ENCODE measurements around the gene AKT2. TPM values are rescaled to one million over a fixed set of nuclear protein-coding genes. Genes with fewer than 3 reads are reported as not detected.
"Not testable (repeated sequence)": the region's sequence is repeated elsewhere in the genome, so short reads cannot be mapped to it uniquely, and the experiment has no call there.

AKT2 gene
- total RNA-seq, 1 experiment from 2014 or later = 146 TPM

DNA sequence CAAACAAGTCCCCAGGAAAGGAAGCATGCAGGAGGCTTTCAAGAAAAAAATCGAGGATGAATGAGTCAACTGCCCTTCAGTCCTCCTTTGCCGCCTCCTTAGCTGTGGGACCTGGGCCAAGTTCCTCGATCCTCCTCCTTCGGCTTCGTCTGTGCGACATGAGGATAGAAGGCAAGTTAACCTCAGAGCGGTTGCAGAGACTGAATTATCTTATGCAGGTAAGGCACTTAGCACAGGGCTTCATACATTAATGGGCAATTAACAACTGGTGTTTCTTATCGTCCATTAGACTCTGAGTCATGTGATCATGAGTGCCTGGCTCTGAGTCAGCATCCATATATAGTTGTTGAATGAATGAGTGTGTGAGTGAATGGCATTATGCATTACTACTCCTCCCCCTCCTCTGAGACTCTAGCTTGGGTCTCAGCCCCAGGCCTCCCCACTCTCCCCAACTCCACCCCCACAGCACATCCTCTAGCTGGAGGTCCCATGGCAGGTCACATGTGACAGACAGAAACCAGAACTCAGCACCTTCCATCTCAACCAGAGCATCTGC lies 65.3 kb downstream of the AKT2 start:
- no peaks in the 10 kb centered on the region for H3K36me3 ChIP-seq (ENCODE audit: insufficient read depth, low read length, poor library complexity, severe bottlenecking)
- no peak overlapping the region for H3K4me3 ChIP-seq (ENCODE audit: low read depth, low read length, poor library complexity, severe bottlenecking)
- no peak overlapping the region for H3K27ac ChIP-seq (ENCODE audit: low read depth, low read length, poor library complexity, severe bottlenecking)
- no peaks in the 10 kb centered on the region for H3K4me1 ChIP-seq (ENCODE audit: insufficient read depth, low read length, poor library complexity, severe bottlenecking)
- ChIA-PET CTCF (no interaction called here), POLR2A (ENCODE audit: low non-redundant PET) (no interaction called here)
- no peaks in the 10 kb centered on the region for H3K9me3 ChIP-seq (ENCODE audit: low read depth, low read length, poor library complexity, severe bottlenecking)
- peak; percentile 61 for DNase-seq (ENCODE audit: low spot score)
- BruUV-seq (replicated peaks) = no TSS peak
- intact Hi-C loops (cut with micrococcal nuclease; ENCODE audit: unreplicated experiment) = loop anchor here (5.0 kb wide), 1 partner anchor 72 kb away; no protein-coding TSS in a partner anchor
- H3K27me3 ChIP-seq (replicated peaks; ENCODE audit: insufficient read depth, low read depth, low read length, poor library complexity) = peaks cover 31% of the 10 kb centered on the region
- TF ChIP-seq EZH2 (IDR thresholded peaks at IDR 0.05; ENCODE audit: borderline replicate concordance, low read depth, low read length, poor library complexity, severe bottlenecking) (no peak), CTCF (conservative IDR thresholded peaks at IDR 0.05; ENCODE audit: low read depth, low read length) (no peak)

- intact Hi-C loops (cut with micrococcal nuclease; ENCODE audit: unreplicated experiment) = loop anchor here (5.0 kb wide), 1 partner anchor 72 kb away; no protein-coding TSS in a partner anchor
- H3K4me3 ChIP-seq (ENCODE audit: low read depth, low read length, poor library complexity, severe bottlenecking); POLR2A ChIA-PET (ENCODE audit: low non-redundant PET); H3K36me3 ChIP-seq (ENCODE audit: insufficient read depth, low read length, poor library complexity, severe bottlenecking); DNase-seq (ENCODE audit: low spot score); BruUV-seq (replicated peaks); H3K9me3 ChIP-seq (ENCODE audit: low read depth, low read length, poor library complexity, severe bottlenecking); H3K4me1 ChIP-seq (ENCODE audit: insufficient read depth, low read length, poor library complexity, severe bottlenecking); CTCF ChIA-PET; H3K27ac ChIP-seq (ENCODE audit: low read depth, low read length, poor library complexity, severe bottlenecking): not testable (repeated sequence)
- H3K27me3 ChIP-seq (replicated peaks; ENCODE audit: insufficient read depth, low read depth, low read length, poor library complexity) = peaks cover 31% of the 10 kb centered on the region
Measured at GRCh38 chr19:40219029-40219428, 66.1 kb downstream of the AKT2 start.

DNA sequence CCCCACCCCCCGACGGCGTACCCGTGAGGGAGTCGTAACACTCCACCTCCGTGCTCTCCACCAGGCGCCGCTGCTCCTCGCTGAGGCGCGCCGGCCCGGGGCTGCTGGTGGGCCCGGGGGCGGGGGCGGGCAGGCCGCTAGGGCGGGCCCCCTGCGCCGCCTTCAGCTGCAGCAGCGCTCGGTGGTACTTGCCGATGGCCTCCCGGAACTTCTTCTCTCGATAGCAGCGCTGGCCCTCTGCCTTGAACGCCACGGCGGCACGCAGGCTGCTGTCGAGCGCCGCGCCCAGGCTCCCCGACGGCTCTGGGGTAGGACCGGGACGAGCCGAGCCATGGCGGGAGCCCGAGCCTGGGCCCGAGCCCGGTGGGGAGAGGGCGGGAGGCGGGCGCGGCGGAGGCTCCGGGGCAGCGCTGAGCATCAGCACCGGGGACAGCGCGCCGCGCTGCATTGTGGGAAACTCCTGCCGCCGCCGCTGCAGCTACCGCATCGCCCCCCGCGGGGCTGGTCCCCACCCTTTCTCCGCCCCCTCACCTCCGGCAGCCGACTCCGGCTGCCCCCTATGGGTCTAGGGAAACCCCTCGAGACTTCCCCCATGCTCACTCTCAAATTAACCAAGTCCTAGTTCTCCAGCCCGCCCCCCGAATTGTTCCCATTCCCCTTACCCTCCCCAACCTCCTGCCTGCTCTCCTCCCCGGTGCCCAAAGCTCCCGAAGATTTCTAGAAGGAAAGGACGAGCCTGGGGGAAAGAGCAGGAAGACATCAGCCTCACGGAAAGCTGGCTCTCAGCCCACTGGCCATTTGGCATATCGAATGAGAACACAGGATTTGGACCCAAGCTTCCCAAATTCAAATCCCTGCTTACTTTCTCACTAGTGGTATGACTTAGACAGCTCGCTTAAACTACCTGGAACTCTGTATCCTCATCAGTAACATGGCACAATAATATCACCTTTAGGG lies 66.9 kb downstream of the AKT2 start, which contains the start of gene TTC9B:
Gene TTC9B (minus strand): TSS at position 451 of the 957 bp plus-strand sequence. CDS start 3 bp downstream, at position 448.
- peak; percentile 42 for DNase-seq (ENCODE audit: low spot score)
- no peaks in the 10 kb centered on the region for H3K36me3 ChIP-seq (ENCODE audit: insufficient read depth, low read length, poor library complexity, severe bottlenecking)
- intact Hi-C loops (cut with micrococcal nuclease; ENCODE audit: unreplicated experiment) = loop anchor here (5.0 kb wide), 1 partner anchor 71 kb away; no protein-coding TSS in a partner anchor
- POLR2A ChIA-PET (ENCODE audit: low non-redundant PET) = no interaction called here
- H3K9me3 ChIP-seq (ENCODE audit: low read depth, low read length, poor library complexity, severe bottlenecking) = no peaks in the 10 kb centered on the region
- CTCF ChIA-PET = interaction anchor here (0.6 kb wide), 1 partner anchor 421 kb away, joined by 3 read pairs; no protein-coding TSS in a partner anchor
- H3K4me1 ChIP-seq (ENCODE audit: insufficient read depth, low read length, poor library complexity, severe bottlenecking) = no peaks in the 10 kb centered on the region
- no TSS peak for BruUV-seq (replicated peaks)
- TF ChIP-seq CTCF (conservative IDR thresholded peaks at IDR 0.05; ENCODE audit: low read depth, low read length) (no peak), EZH2 (IDR thresholded peaks at IDR 0.05; ENCODE audit: borderline replicate concordance, low read depth, low read length, poor library complexity, severe bottlenecking) (no peak)
- no peak within 1 kb of the TSS for H3K4me3 ChIP-seq (ENCODE audit: low read depth, low read length, poor library complexity, severe bottlenecking)
- no peak within 1 kb of the TSS for H3K27ac ChIP-seq (ENCODE audit: low read depth, low read length, poor library complexity, severe bottlenecking)
- peaks cover 31% of the 10 kb centered on the region for H3K27me3 ChIP-seq (replicated peaks; ENCODE audit: insufficient read depth, low read depth, low read length, poor library complexity)
